Right lobe of liver (tissue), 4 donors: ENCODE results near the gene TERF2IP.

Experiments
- CTCF ChIP-seq, 4 donors: fragments of 200-600 bp in 3 of 4; fragments of 450-650 bp in 1 of 4; IDR thresholded peaks; one replicate each; pipeline versions ENCODE4 v1.5.1 to v1.8.0; 2016 to 2022; ENCODE audit warnings: antibody characterized with exemption in 4 of 4, mild to moderate bottlenecking in 2 of 4
- POLR2A ChIP-seq: fragments of 450-650 bp; IDR thresholded peaks from one replicate; pipeline ENCODE4 v1.6.1; 2017; ENCODE audit warnings: antibody characterized with exemption, mild to moderate bottlenecking
- donor health status: DM: no; HTN: no; CAD: no.
- donor health status: DM: no; HTN: no; CAD: no.
- donor health status: DM: no; HTN: yes; CAD: no.

- TF ChIP-seq CTCF (IDR thresholded peaks at IDR 0.05) (no peak), POLR2A (no peak)
These were observed 31.8 kb downstream of the TERF2IP start for GRCh38 chr16:75679366-75679765.
